AG09319 (cell line): ENCODE results near the gene TAS1R3.
A peak's percentile ranks its signal among the peaks of the same experiment; 100 is the strongest.

Experiments
- DNase-seq: peaks from one replicate; pipeline ENCODE4 v3.0.0-alpha.2; 2010; ENCODE audit warnings: low read depth; ENCODE audit errors: extremely low read depth
- CTCF ChIP-seq: IDR thresholded peaks from 2 replicates; pipeline ENCODE4 v1.5.1; 2011; ENCODE audit warnings: low read depth, mild to moderate bottlenecking, inconsistent platforms, low read length, moderate library complexity

Gene TAS1R3

GRCh38 chr1:1324084-1324523, 7.0 kb upstream of the TAS1R3 start:
- no peak for TF ChIP-seq CTCF
- no peak for DNase-seq

DNA sequence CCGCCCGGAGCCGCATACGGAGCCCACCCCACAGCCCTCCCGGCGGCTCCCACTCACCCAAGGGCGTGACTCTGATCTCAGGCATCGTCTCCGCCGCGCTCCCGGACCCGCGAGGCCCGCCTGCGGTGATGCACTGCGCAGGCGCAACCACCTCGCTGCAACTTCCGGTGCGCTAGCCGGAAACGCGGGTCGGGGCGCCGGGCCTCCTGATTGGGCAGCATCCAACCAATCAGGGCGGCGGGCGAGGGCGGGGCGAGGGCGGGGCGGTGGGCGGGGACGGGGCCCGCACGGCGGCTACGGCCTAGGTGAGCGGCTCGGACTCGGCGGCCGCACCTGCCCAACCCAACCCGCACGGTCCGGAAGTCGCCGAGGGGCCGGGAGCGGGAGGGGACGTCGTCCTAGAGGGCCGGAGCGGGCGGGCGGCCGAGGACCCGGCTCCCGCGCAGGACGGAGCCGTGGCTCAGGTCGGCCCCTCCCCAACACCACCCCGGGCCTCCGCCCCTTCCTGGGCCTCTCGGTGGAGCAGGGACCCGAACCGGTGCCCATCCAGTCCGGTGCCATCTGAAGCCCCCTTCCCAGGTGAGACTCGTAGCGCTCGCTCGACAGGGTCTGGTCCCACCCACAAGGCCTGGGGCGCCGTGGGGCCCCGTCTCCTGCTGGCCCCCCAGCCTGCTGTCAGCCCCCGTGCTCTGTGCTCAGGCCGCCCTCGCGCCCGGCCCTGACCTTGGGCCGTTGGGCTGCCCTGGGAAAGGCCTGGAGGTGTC, 6.4 kb upstream of the TAS1R3 start, which contains the start of the genes CPTP and INTS11:
Gene CPTP, plus strand, starts transcription at position 279 of the 764 bp plus-strand sequence. CDS start 2,109 bp downstream, outside the sequence.
Gene INTS11, minus strand, starts transcription at position 137 of the 764 bp plus-strand sequence. Its CDS starts 52 bp downstream, at position 85.
- TF ChIP-seq CTCF, result no peak
- peak; percentile 78 for DNase-seq

- no peak for TF ChIP-seq CTCF
- DNase-seq, result no peak
These were observed 5.6 kb upstream of the TAS1R3 start for GRCh38 chr1:1325288-1326074.

- TF ChIP-seq CTCF, result no peak
- DNase-seq, result no peak
These were observed 4.9 kb upstream of the TAS1R3 start for GRCh38 chr1:1326075-1326605.

- TF ChIP-seq CTCF, result no peak
- no peak for DNase-seq
These were observed 3.8 kb upstream of the TAS1R3 start for GRCh38 chr1:1327291-1327690.

- TF ChIP-seq CTCF, result no peak
These were observed 2.8 kb upstream of the TAS1R3 start for GRCh38 chr1:1328254-1328653.

More at GRCh38 chr1:1328254-1328653, 2.8 kb upstream of the TAS1R3 start:
- no peak for DNase-seq
